GM23248 (cell line): ENCODE data around the gene RICTOR.

Source experiments
- EZH2 ChIP-seq: fragments of 200-600 bp; sonication (generic); IDR thresholded peaks from 2 replicates; pipeline ENCODE4 v1.6.1; 2018; ENCODE audit warnings: antibody characterized with exemption, mild to moderate bottlenecking; ENCODE audit not compliant: insufficient read depth, poor library complexity, severe bottlenecking
- EZH2phosphoT487 ChIP-seq: fragments of 200-600 bp; sonication (generic); IDR thresholded peaks from 2 replicates; pipeline ENCODE4 v1.6.1; 2018; ENCODE audit warnings: antibody characterized with exemption, moderate library complexity, mild to moderate bottlenecking, low read depth; ENCODE audit not compliant: insufficient read depth

GRCh38 chr5:39076101-39076756, 2.0 kb upstream of the RICTOR start:
- TF ChIP-seq EZH2phosphoT487: no peak
- no peak for TF ChIP-seq EZH2
